RWPE1 (cell line): ENCODE data around the gene CACNA1I.

Source experiments
- CTCF ChIA-PET: fragments of 350-600 bp; sonication (Branson Sonifier 250); formaldehyde crosslinking; extraction: SDS; loops from one replicate; lab custom pipeline; 2021; lab: Yijun Ruan, JAX
- POLR2A ChIA-PET: fragments of 400-600 bp; formaldehyde crosslinking; extraction: SDS; loops from one replicate; lab custom pipeline; 2020; ENCODE audit warnings: antibody characterized with exemption; ENCODE audit not compliant: low non-redundant PET; lab: Yijun Ruan, JAX
- DNase-seq: peaks from one replicate; pipeline ENCODE4 v3.0.0; 2012; ENCODE audit warnings: low spot score
- H3K27ac ChIP-seq: fragments of 450-650 bp; 2 replicates; pipeline ENCODE4 v1.5.1; 2017
- CTCF ChIP-seq: fragments of 450-650 bp; conservative IDR thresholded peaks from 2 replicates; pipeline ENCODE4 v1.5.1; 2017; ENCODE audit warnings: low read depth, mild to moderate bottlenecking

The CACNA1I gene

GRCh38 chr22:39530116-39530515, 40.4 kb upstream of the CACNA1I start:
- ChIA-PET CTCF (interaction anchor here (0.7 to 1.2 kb wide), 2 partner anchors 213 to 651 kb away, joined by 4 to 5 read pairs; no protein-coding TSS in a partner anchor), POLR2A (interaction anchor here (0.6 kb wide), 1 partner anchor 214 kb away, joined by 3 read pairs; no protein-coding TSS in a partner anchor)
- no peak for DNase-seq
- H3K27ac ChIP-seq = peak overlapping the region; percentile 98
- TF ChIP-seq CTCF = no peak

GRCh38 chr22:39530692-39531331, 39.7 kb upstream of the CACNA1I start:
- CTCF ChIA-PET = interaction anchor here (0.7 to 1.2 kb wide), 2 partner anchors 214 to 651 kb away, joined by 4 to 5 read pairs; no protein-coding TSS in a partner anchor
- POLR2A ChIA-PET = interaction anchor here (0.5 kb wide), 1 partner anchor 361 kb away, joined by 3 read pairs; no protein-coding TSS in a partner anchor
- peak; percentile 31; the same call in 1 of the 2 replicates for TF ChIP-seq CTCF
- peak overlapping the region; percentile 98 for H3K27ac ChIP-seq
- DNase-seq = peak; percentile 24

GRCh38 chr22:39532215-39533073, 38.1 kb upstream of the CACNA1I start, which contains the start of gene RPS19BP1:
Gene RPS19BP1 (minus strand): TSS chr22:39532748. CDS start chr22:39532738, 10 bp downstream.
- POLR2A ChIA-PET = no interaction called here
- no peak for TF ChIP-seq CTCF
- peak within 1 kb of the TSS; percentile 82 for H3K27ac ChIP-seq
- CTCF ChIA-PET = interaction anchor here (0.6 kb wide), 2 partner anchors 133 to 492 kb away, joined by 3 read pairs; no protein-coding TSS in a partner anchor
- DNase-seq = peak; percentile 93

GRCh38 chr22:39534092-39534506, 36.5 kb upstream of the CACNA1I start:
- TF ChIP-seq CTCF = no peak
- no peak for DNase-seq
- H3K27ac ChIP-seq = peak overlapping the region; percentile 82
- ChIA-PET POLR2A (no interaction called here), CTCF (interaction anchor here (0.6 to 3.2 kb wide), 13 partner anchors 10 to 865 kb away, joined by 3 to 24 read pairs (median 3); no protein-coding TSS in a partner anchor)

- ChIA-PET CTCF (interaction anchor here (0.5 to 3.2 kb wide), 16 partner anchors 10 to 1818 kb away, joined by 3 to 24 read pairs (median 3); no protein-coding TSS in a partner anchor), POLR2A (interaction anchor here (1.0 kb wide), 1 partner anchor 812 kb away, joined by 3 read pairs; no protein-coding TSS in a partner anchor)
- peak; percentile 60 for DNase-seq
- TF ChIP-seq CTCF = peak; percentile 90
- peak overlapping the region; percentile 82 for H3K27ac ChIP-seq
Measured at GRCh38 chr22:39534591-39535356, 35.8 kb upstream of the CACNA1I start.
